ENCODE data around the gene ITGAX. TPM values are rescaled to one million over a fixed set of nuclear protein-coding genes. Genes with fewer than 3 reads are reported as not detected.
"Not testable (repeated sequence)": the region's sequence is repeated elsewhere in the genome, so short reads cannot be mapped to it uniquely, and the experiment has no call there.

ITGAX gene
- total RNA-seq: 0.52 and 0.60 TPM in 2 replicates
- 0.43 and 0.50 TPM in 2 replicates for polyA plus RNA-seq

DNA sequence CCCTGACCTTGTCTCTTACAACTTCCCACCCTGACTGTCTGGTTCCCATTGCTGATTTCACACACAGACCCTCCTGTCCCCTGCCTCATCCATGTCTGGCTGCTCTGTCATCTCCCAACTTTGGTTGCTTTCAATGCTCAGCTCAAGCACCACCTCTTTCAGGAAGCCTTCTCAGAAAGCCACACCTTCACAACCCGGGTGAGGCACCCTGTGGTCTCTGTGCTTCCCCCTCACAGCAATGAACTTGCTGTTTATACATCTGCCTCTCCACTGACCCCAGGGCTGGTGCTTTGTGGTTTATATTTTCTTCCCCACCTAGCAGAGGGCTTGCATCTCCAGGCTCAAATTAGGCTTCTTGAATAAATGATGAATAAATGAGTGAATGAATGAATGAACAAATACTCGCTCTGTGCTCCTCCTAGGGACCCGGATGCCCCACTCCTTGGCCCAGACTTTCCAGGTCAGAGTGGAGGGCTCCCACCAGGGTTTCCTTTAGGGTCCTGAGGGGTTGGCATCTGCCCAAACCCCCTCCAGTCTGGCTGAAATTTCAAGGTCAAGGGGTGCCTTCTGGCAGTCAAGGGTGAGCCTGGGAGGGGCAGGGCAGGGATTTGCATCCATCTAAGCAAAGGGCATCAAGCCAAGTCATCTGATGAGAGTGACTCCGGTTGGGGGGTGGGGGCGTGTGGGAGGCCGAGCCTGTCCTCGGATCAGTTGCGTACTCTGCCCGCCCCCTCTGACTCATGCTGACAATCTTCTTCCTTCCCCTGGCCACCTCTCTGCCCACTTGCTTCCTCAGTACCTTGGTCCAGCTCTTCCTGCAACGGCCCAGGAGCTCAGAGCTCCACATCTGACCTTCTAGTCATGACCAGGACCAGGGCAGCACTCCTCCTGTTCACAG, at the start of gene ITGAX:
Gene ITGAX, plus strand, starts transcription at position 783 of the 898 bp plus-strand sequence. Its CDS starts 79 bp downstream, at position 862.
- Histone ChIP-seq H3K27me3 (no peaks in the 10 kb centered on the region), H2AFZ (no peak within 1 kb of the TSS), H3K4me1 (ENCODE audit: insufficient read depth) (no peaks in the 10 kb centered on the region), H4K20me1 (ENCODE audit: insufficient read depth, poor library complexity, severe bottlenecking) (no peaks in the 10 kb centered on the region), H3K79me2 (no peaks in the 10 kb centered on the region), H3K4me2 (no peak within 1 kb of the TSS), H3K9me2 (replicated peaks; ENCODE audit: insufficient read depth) (no peaks in the 10 kb centered on the region), H3K36me3 (replicated peaks; ENCODE audit: insufficient read depth, low read depth) (no peaks in the 10 kb centered on the region), H3K27ac (no peak within 1 kb of the TSS), H3K9me3 (ENCODE audit: low read depth) (no peaks in the 10 kb centered on the region), H3K4me3 (no peak within 1 kb of the TSS)
- 55% methylated on average over 7 of the region's 10 CpGs for WGBS (ENCODE audit: low lambda C conversion rate, missing lambda C conversion rate)
- DNase-seq (ENCODE audit: low spot score): peak; percentile 62
- no peak for TF ChIP-seq EZH2phosphoT487 (IDR thresholded peaks at IDR 0.05; ENCODE audit: low read depth, severe bottlenecking, unreplicated experiment)
- no peak for TF ChIP-seq EZH2 (IDR thresholded peaks at IDR 0.05; ENCODE audit: borderline replicate concordance)
- TF ChIP-seq, protein P1, sequence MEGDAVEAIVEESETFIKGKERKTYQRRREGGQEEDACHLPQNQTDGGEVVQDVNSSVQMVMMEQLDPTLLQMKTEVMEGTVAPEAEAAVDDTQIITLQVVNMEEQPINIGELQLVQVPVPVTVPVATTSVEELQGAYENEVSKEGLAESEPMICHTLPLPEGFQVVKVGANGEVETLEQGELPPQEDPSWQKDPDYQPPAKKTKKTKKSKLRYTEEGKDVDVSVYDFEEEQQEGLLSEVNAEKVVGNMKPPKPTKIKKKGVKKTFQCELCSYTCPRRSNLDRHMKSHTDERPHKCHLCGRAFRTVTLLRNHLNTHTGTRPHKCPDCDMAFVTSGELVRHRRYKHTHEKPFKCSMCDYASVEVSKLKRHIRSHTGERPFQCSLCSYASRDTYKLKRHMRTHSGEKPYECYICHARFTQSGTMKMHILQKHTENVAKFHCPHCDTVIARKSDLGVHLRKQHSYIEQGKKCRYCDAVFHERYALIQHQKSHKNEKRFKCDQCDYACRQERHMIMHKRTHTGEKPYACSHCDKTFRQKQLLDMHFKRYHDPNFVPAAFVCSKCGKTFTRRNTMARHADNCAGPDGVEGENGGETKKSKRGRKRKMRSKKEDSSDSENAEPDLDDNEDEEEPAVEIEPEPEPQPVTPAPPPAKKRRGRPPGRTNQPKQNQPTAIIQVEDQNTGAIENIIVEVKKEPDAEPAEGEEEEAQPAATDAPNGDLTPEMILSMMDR (IDR thresholded peaks at IDR 0.05; ENCODE audit: poor library complexity): no peak

DNA sequence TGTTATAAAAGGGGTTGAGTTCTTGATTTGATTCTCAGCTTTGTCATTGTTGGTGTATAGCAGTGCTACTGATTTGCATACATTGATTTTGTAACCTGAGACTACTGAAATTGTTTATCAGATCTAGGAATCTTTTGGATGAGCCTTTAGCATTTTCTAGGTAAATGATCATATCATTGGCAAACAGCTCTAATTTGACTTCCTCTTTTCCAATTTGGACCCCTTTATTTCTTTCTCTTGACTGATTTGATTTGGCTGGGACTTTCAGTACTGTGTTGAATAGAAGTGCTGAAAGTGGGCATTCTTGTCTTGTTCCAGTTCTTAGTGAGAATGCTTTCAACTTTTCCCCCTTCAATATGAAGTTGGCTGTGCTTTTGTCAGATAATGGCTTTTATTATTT, 49.8 kb upstream of the ITGAX start:
- no peaks in the 10 kb centered on the region for H4K20me1 ChIP-seq (ENCODE audit: insufficient read depth, poor library complexity, severe bottlenecking)
- H3K9me3 ChIP-seq (ENCODE audit: low read depth): no peaks in the 10 kb centered on the region
- H3K36me3 ChIP-seq (replicated peaks; ENCODE audit: insufficient read depth, low read depth): no peaks in the 10 kb centered on the region
- no peaks in the 10 kb centered on the region for H3K79me2 ChIP-seq
- H3K9me2 ChIP-seq (replicated peaks; ENCODE audit: insufficient read depth): no peaks in the 10 kb centered on the region
- H3K4me2 ChIP-seq: no peak overlapping the region
- no peaks in the 10 kb centered on the region for H3K4me1 ChIP-seq (ENCODE audit: insufficient read depth)
- no peak overlapping the region for H3K27ac ChIP-seq
- no peak overlapping the region for H2AFZ ChIP-seq
- H3K27me3 ChIP-seq: peaks cover 14% of the 10 kb centered on the region
- no peak for TF ChIP-seq EZH2 (IDR thresholded peaks at IDR 0.05; ENCODE audit: borderline replicate concordance)
- TF ChIP-seq EZH2phosphoT487 (IDR thresholded peaks at IDR 0.05; ENCODE audit: low read depth, severe bottlenecking, unreplicated experiment): no peak
- TF ChIP-seq, protein P1 (IDR thresholded peaks at IDR 0.05; ENCODE audit: poor library complexity): no peak
- H3K4me3 ChIP-seq: no peak overlapping the region
- no peak for DNase-seq (ENCODE audit: low spot score)

DNA sequence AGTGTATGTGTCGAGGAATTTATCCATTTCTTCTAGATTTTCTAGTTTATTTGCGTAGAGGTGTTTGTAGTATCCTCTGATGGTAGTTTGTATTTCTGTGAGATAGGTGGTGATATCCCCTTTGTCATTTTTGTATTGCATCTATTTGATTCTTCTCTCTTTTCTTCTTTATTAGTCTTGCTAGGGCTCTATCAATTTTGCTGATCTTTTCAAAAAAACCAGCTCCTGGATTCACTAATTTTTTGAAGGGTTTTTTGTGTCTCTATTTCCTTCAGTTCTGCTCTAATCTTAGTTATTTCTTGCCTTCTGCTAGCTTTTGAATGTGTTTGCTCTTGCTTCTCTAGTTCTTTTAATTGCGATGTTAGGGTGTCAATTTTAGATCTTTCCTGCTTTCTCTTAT, 46.6 kb upstream of the ITGAX start:
- not testable (repeated sequence) for DNase-seq (ENCODE audit: low spot score); H3K4me2 ChIP-seq; H3K4me1 ChIP-seq (ENCODE audit: insufficient read depth); H3K79me2 ChIP-seq; H3K27ac ChIP-seq; H3K9me3 ChIP-seq (ENCODE audit: low read depth); H2AFZ ChIP-seq; H3K9me2 ChIP-seq (replicated peaks; ENCODE audit: insufficient read depth); H4K20me1 ChIP-seq (ENCODE audit: insufficient read depth, poor library complexity, severe bottlenecking); H3K4me3 ChIP-seq; H3K36me3 ChIP-seq (replicated peaks; ENCODE audit: insufficient read depth, low read depth)
- WGBS (ENCODE audit: low lambda C conversion rate, missing lambda C conversion rate): 90% methylated on average over 3 of the region's 3 CpGs
- peaks cover 14% of the 10 kb centered on the region for H3K27me3 ChIP-seq

DNA sequence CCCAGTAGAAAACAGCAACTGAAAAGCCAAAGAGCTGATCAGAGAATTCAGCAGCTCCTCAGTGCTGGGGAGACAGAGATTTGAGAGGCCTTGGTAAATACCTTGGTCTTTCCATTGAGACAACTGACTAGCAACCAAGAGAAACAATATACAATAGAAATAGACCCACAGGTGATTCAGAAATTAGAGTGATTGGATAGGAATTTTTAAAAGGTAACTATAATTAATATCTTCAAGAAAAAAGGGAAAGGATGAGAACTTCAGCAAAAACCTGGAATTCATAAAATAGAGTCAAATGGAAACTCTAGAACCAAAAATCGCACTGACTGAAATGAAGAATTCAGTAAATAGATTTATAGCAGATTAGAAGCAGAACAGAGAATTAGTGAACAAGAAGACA, 32.5 kb upstream of the ITGAX start:
- Histone ChIP-seq H3K27me3 (no peaks in the 10 kb centered on the region), H4K20me1 (ENCODE audit: insufficient read depth, poor library complexity, severe bottlenecking) (no peaks in the 10 kb centered on the region), H2AFZ (no peak overlapping the region), H3K4me2 (no peak overlapping the region), H3K79me2 (no peaks in the 10 kb centered on the region), H3K36me3 (replicated peaks; ENCODE audit: insufficient read depth, low read depth) (no peaks in the 10 kb centered on the region), H3K4me3 (no peak overlapping the region), H3K9me3 (ENCODE audit: low read depth) (no peaks in the 10 kb centered on the region), H3K9me2 (replicated peaks; ENCODE audit: insufficient read depth) (no peaks in the 10 kb centered on the region), H3K27ac (no peak overlapping the region), H3K4me1 (ENCODE audit: insufficient read depth) (no peaks in the 10 kb centered on the region)
- no peak for TF ChIP-seq EZH2phosphoT487 (IDR thresholded peaks at IDR 0.05; ENCODE audit: low read depth, severe bottlenecking, unreplicated experiment)
- TF ChIP-seq EZH2 (IDR thresholded peaks at IDR 0.05; ENCODE audit: borderline replicate concordance): no peak
- TF ChIP-seq, protein P1 (IDR thresholded peaks at IDR 0.05; ENCODE audit: poor library complexity): no peak
- 83% methylated on average over 1 of the region's 1 CpG for WGBS (ENCODE audit: low lambda C conversion rate, missing lambda C conversion rate)
- no peak for DNase-seq (ENCODE audit: low spot score)
